GM19452 (cell line): Measurements from ENCODE around the gene TBC1D12.

Source experiments
- ATAC-seq: cut with Tn5 transposase; IDR thresholded peaks from one replicate; pipeline ENCODE4 v1.9.1; 2021; ENCODE audit not compliant: unreplicated experiment

TBC1D12 gene

GRCh38 chr10:94405406-94405805, 3.1 kb downstream of the TBC1D12 start:
- ATAC-seq: no peak

GRCh38 chr10:94407668-94408067, 5.3 kb downstream of the TBC1D12 start:
- ATAC-seq: no peak

- ATAC-seq: no peak
These were observed 6.8 kb downstream of the TBC1D12 start for GRCh38 chr10:94409021-94409657.

GRCh38 chr10:94411304-94411703, 9.0 kb downstream of the TBC1D12 start:
- ATAC-seq: no peak

GRCh38 chr10:94412449-94412848, 10.1 kb downstream of the TBC1D12 start:
- ATAC-seq: no peak

GRCh38 chr10:94413361-94413760, 11.0 kb downstream of the TBC1D12 start:
- no peak for ATAC-seq

- no peak for ATAC-seq
These were observed 14.6 kb downstream of the TBC1D12 start for GRCh38 chr10:94416896-94417295.

- ATAC-seq: no peak
These were observed 15.0 kb downstream of the TBC1D12 start for GRCh38 chr10:94417321-94417720.

GRCh38 chr10:94420516-94420915, 18.2 kb downstream of the TBC1D12 start:
- ATAC-seq: no peak

- no peak for ATAC-seq
These were observed 18.7 kb downstream of the TBC1D12 start for GRCh38 chr10:94420998-94421528.

- no peak for ATAC-seq
These were observed 21.3 kb downstream of the TBC1D12 start for GRCh38 chr10:94423627-94424026.

GRCh38 chr10:94424714-94425337, 22.5 kb downstream of the TBC1D12 start:
- ATAC-seq: no peak

GRCh38 chr10:94425942-94426341, 23.6 kb downstream of the TBC1D12 start:
- ATAC-seq: no peak

GRCh38 chr10:94427166-94427565, 24.8 kb downstream of the TBC1D12 start:
- no peak for ATAC-seq

GRCh38 chr10:94428766-94429707, 26.7 kb downstream of the TBC1D12 start:
- ATAC-seq: no peak

- ATAC-seq: no peak
These were observed 28.4 kb downstream of the TBC1D12 start for GRCh38 chr10:94430701-94431100.

GRCh38 chr10:94432443-94432842, 30.1 kb downstream of the TBC1D12 start:
- no peak for ATAC-seq

- no peak for ATAC-seq
These were observed 37.0 kb downstream of the TBC1D12 start for GRCh38 chr10:94439275-94439861.

GRCh38 chr10:94440096-94440495, 37.8 kb downstream of the TBC1D12 start:
- ATAC-seq: no peak

GRCh38 chr10:94443047-94443446, 40.7 kb downstream of the TBC1D12 start:
- no peak for ATAC-seq

- ATAC-seq: no peak
These were observed 41.2 kb downstream of the TBC1D12 start for GRCh38 chr10:94443549-94443948.
